HG02852 (cell line): Measurements from ENCODE around the gene APLP2.

Experiments
- ATAC-seq: cut with Tn5 transposase; IDR thresholded peaks from one replicate; pipeline ENCODE4 v1.9.1; 2021; ENCODE audit warnings: mild to moderate bottlenecking, moderate library complexity; ENCODE audit not compliant: unreplicated experiment

Gene APLP2

GRCh38 chr11:130114726-130115125, 45.0 kb downstream of the APLP2 start:
- ATAC-seq: no peak

DNA sequence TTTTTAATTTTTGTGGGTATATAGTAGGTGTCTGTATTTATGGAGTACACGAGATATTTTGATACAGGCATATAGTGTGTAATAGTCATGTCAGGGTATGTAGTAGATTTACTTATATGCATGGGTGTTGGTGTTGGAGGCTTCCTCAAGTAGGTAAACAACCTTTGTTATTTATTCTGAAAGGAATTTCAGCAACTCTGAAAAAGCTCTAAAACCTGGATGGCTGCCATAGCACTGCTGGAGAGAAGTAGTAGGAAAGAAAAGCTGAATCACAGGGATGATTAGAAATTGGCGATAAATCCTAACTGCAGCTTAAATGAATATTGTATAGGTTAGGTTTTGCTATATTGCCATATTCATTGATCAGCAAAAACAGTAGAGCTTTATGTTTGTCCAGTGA, 45.5 kb downstream of the APLP2 start:
- no peak for ATAC-seq

GRCh38 chr11:130118165-130118564, 48.5 kb downstream of the APLP2 start:
- ATAC-seq: peak; percentile 84

DNA sequence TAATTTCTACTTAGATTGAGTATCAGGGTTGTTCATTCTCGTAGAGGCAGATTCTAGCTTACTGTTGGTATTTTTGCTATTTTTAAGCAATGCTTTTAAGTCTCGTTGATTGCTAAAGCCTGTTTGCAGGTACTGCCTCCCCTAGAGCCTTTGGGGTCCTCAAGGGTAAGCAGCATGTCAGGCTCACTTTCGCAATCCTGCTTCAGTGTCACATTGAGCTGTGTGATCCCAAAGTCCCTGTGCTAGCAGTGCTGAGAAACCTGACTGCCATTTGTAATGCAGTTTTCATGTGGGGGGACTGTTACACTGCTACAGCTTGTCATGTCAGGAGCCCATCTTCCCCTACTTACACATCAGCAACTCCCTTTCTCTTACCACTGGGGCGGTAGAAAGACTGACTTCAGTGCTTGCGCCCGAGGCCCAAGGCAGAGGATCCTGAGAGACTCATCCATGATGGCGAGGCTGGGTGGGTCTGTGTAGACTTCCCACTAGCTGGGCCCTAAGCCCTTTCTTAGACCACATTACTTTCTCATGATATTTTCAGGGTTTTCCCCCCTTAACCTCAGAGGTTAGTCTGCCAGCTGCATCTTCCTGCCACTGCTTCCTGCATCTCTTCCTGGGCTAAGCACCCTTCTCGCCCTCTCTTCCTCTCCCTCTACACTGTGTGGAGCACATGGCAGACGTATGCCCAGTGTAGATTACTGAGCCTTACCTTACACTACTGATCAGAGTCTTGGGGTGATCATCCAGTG, 49.1 kb downstream of the APLP2 start:
- ATAC-seq: peak; percentile 52

DNA sequence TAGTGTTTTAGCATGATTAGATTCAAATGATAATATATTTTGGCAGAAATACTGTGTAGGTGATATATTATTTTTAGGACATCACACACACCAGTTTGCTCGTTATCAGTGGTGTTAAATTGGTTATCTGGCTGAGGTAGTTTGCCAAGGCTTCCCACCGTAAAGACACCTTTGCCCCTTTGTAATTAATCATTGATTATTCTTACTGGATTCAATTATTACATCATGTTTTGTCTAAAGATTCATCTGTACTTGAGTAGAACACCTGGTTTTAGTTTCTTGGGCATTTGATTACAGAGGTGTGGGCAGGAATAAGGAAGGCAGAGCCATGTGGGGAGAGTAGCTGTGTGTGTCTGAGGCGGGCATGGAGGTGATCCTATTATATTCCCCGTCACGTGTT, 50.4 kb downstream of the APLP2 start:
- ATAC-seq: no peak

DNA sequence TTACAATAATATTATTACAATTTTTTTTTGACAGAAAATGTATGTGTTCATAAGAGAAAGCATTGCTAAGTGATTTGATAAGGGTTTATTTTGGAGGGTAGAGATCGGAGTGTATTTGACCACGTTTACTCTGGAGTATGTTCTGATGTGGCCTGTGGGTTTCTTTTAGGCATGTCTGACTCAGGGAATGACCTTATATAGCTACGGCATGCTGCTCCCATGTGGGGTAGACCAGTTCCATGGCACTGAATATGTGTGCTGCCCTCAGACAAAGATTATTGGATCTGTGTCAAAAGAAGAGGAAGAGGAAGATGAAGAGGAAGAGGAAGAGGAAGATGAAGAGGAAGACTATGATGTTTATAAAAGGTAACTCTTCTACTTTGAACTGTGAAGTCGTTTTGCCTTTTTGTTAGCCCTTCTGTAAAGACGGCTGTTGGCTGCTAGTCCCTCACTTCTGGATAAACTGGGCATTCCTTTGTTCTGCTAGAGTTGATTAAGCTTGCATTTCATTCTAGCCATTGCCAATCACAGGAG, 51.8 kb downstream of the APLP2 start:
- no peak for ATAC-seq

DNA sequence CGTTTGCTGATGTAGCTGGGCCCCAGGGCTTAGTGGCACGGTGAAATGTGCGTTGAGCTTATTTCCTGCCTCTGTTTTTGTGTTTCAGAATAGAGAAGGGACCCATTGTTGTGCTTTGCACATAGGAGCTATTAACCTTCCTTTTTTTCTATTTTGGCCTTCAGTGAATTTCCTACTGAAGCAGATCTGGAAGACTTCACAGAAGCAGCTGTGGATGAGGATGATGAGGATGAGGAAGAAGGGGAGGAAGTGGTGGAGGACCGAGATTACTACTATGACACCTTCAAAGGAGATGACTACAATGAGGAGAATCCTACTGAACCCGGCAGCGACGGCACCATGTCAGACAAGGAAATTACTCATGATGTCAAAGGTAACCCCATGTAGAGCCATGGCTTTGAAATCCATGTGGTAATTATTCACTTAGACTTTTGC, 52.5 kb downstream of the APLP2 start:
- no peak for ATAC-seq

DNA sequence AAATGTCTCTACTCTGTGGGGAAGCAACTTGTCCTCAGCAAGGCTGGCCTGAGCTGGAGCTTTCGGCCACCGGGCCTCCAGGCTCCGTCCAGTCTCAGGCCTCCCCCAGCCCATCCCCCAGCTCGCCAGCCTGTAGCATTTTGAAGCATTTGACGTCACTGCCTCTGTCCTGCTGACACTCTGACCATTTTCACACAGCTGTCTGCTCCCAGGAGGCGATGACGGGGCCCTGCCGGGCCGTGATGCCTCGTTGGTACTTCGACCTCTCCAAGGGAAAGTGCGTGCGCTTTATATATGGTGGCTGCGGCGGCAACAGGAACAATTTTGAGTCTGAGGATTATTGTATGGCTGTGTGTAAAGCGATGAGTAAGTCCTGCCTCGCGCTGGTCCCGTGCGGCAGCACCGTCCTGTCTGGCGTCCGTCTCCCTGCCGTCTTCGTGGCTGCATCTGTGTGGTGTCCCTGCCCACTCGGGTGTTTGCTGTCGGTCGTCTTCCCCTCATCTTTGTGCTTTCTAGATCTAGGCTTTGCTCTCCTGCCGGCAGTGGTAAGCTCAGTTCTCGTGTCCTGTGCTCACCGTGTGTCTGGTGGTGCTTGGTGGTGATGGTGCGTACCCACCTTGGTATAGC, 53.8 kb downstream of the APLP2 start:
- ATAC-seq: no peak

DNA sequence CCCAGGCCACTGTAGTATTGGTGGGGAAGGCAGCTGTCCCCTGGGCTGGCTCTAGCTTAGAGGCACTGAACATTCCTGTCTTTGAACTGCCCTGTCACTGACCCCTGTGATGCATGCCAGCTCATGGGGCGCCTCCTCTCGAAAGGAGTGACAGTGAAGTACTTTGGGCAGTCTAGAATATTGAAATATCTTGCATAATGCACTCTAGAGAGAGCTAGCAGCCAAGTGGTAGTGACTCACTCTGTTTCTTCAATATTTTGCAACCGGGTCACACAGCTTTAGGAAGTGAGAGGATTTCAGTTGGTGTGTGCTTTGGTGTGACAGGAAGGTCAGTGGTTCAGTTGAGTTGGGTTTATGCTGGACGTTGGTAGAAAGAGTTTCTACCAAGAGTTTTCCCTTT, 54.4 kb downstream of the APLP2 start:
- ATAC-seq: no peak

DNA sequence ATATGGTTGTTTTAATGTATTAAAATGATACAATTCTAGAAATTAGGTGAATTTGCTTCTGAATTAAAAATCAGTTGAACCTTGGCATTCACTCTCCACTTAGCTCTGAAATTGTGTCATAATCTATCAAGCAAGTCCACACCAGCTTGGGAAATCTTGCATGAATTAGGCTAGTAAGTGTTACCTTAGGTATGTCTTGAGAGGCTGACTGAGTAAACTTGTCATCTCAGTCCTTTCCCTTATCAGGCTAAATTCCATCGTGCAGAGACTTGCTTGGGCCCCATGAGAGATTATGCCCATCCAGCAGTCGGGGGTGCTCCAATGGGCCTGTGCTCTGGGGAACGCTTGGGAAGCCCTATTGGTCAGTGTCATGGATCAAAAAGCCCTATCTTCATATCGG, 55.9 kb downstream of the APLP2 start:
- no peak for ATAC-seq

- no peak for ATAC-seq
These were observed 56.8 kb downstream of the APLP2 start for GRCh38 chr11:130126516-130126915.

- no peak for ATAC-seq
These were observed 57.8 kb downstream of the APLP2 start for GRCh38 chr11:130127509-130127908.

DNA sequence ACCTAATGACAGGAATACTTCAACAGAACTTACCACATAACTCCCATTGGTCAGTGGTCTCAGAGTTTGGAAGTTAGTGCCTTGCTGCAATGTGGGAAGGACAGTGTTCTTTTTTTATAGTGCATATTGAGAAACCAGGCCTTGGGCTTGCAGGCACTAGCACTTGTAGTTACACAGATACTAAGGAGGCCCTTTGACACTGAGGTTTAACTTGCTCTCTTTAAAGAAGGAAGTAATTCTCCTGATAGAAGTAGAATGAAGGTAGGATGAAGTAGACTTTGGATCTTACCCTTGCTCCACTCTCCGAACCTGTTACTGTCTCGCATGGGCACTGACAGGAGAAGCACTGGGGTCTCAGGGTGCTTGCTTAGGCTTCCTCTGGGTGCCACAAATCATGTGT, 58.9 kb downstream of the APLP2 start:
- ATAC-seq: no peak

GRCh38 chr11:130129922-130130321, 60.2 kb downstream of the APLP2 start:
- no peak for ATAC-seq

DNA sequence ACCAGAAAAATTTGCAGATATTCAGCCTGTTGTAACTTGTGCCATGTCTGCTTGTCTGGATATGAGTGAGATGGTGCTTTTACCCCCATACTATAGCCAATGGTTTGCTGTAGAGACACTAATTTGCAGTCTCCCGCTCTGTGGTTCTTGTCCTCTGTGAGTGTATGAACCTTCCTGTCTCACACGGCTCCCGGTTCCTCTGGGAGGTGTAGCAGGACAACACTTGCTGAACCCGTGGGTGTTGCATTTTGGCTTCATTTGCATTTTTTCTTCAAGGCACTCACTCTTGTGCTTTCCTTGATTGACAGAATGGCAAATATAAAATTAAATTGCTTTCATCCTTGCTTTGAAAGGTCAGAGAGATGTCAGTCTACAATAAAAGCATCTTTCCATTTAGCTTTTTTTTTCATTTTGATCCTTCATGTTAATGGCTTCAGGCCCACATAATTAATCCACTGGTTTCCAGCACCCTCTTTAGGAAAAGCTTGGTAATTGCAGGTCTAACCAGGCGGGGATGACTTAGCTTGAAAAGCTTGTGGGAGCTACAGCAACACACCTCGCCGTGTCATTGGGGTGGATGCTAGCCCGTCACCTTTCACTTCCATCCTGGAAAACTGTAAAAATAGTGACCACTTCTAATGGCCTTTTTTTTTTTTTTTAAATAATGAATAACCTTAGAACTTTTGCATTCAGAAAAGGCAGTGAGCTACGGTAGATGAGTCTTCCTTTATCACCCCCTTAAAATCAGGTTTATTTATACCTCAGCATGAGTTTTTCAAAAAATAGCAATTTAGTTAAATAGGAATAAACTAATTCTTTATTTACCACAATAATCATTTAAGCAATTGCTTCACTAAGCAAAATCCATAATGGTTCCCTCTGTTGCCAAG, 62.5 kb downstream of the APLP2 start:
- peak; percentile 88 for ATAC-seq

DNA sequence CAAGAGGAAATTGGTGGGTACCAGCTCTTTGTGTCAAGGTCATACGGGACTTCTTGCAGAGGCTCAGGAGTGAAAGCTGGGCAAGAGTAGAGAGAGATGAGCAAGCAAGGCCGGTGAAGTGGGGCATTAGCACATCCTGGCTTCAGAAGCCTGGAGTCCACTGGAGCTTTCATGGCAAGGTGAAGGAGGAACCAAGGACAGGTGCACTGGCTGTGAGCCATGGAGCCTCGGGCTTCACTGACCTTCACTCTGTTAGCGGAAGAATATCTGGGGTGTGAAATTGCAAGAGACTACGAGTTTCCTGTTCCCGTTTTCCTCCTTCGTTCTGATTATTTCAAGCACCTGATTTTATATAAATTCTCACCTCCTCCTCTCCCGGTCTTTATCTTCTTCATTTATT, 64.0 kb downstream of the APLP2 start:
- no peak for ATAC-seq

- no peak for ATAC-seq
These were observed 66.4 kb downstream of the APLP2 start for GRCh38 chr11:130136107-130136506.

- ATAC-seq: no peak
These were observed 68.3 kb downstream of the APLP2 start for GRCh38 chr11:130137999-130138398.

DNA sequence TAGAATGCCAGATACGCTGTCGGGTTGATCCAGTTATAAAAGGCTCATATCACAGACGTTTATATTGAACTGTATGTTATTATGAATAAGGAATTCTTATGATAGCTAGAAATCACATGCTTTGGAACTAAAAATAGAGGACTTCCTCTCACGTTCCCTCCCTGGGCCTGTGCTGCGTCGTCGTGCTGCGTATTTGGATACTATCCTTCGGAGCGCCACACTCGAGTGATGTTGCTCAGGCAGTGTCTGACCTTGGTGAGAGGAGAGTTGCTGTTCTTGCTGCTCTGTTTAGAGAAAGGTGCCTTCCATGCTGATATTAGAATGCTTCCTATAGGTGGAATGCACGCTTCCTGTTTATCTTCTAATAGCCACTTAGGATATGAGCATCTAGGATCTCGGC, 69.7 kb downstream of the APLP2 start:
- no peak for ATAC-seq

GRCh38 chr11:130141561-130142341, 72.1 kb downstream of the APLP2 start:
- ATAC-seq: no peak

GRCh38 chr11:130144141-130144540, 74.4 kb downstream of the APLP2 start:
- ATAC-seq: no peak
